Measurements from ENCODE around the gene DLK1. TPM values are rescaled to one million over a fixed set of nuclear protein-coding genes. Genes with fewer than 3 reads are reported as not detected.

The DLK1 gene
- total and polyA plus RNA-seq, 3 donors from 2014 or later = 45.6 to 109 (median 59.4) TPM

GRCh38 chr14:100679153-100679552 is 47.5 kb upstream of the DLK1 start:
- no peak for DNase-seq
- H3K9me3 ChIP-seq = no peaks in the 10 kb centered on the region
- H3K4me3 ChIP-seq = no peak overlapping the region
- 75 to 81% methylated on average over 6 of the region's 6 CpGs for WGBS, 2 donors
- H3K27me3 ChIP-seq = no peaks in the 10 kb centered on the region
- peak overlapping the region; percentile 79 to 87 for H3K27ac ChIP-seq
- H3K36me3 ChIP-seq (ENCODE audit: low read depth, missing control alignments) = no peaks in the 10 kb centered on the region
- peaks cover 54% of the 10 kb centered on the region for H3K4me1 ChIP-seq
- no peak for TF ChIP-seq POLR2A (IDR thresholded peaks at IDR 0.05)
- TF ChIP-seq, protein P1, sequence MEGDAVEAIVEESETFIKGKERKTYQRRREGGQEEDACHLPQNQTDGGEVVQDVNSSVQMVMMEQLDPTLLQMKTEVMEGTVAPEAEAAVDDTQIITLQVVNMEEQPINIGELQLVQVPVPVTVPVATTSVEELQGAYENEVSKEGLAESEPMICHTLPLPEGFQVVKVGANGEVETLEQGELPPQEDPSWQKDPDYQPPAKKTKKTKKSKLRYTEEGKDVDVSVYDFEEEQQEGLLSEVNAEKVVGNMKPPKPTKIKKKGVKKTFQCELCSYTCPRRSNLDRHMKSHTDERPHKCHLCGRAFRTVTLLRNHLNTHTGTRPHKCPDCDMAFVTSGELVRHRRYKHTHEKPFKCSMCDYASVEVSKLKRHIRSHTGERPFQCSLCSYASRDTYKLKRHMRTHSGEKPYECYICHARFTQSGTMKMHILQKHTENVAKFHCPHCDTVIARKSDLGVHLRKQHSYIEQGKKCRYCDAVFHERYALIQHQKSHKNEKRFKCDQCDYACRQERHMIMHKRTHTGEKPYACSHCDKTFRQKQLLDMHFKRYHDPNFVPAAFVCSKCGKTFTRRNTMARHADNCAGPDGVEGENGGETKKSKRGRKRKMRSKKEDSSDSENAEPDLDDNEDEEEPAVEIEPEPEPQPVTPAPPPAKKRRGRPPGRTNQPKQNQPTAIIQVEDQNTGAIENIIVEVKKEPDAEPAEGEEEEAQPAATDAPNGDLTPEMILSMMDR (IDR thresholded peaks at IDR 0.05) = no peak
- intact Hi-C loops (cut with DNase I; ENCODE audit: low total_unique reads) = no loop called here

- Histone ChIP-seq H3K9me3 (no peaks in the 10 kb centered on the region), H3K36me3 (ENCODE audit: low read depth, missing control alignments) (no peaks in the 10 kb centered on the region), H3K27ac (peak overlapping the region; percentile 79 to 87), H3K4me1 (peaks cover 54% of the 10 kb centered on the region), H3K27me3 (no peaks in the 10 kb centered on the region), H3K4me3 (no peak overlapping the region)
- TF ChIP-seq POLR2A (IDR thresholded peaks at IDR 0.05) = no peak
- TF ChIP-seq, protein P1 (IDR thresholded peaks at IDR 0.05) = no peak
- intact Hi-C loops (cut with DNase I; ENCODE audit: low total_unique reads) = no loop called here
- 52 to 62% methylated on average over 4 to 16 of the region's 16 CpGs for WGBS, 2 donors
- DNase-seq = peak; percentile 87
Measured at GRCh38 chr14:100679707-100680438, 46.8 kb upstream of the DLK1 start.

DNA sequence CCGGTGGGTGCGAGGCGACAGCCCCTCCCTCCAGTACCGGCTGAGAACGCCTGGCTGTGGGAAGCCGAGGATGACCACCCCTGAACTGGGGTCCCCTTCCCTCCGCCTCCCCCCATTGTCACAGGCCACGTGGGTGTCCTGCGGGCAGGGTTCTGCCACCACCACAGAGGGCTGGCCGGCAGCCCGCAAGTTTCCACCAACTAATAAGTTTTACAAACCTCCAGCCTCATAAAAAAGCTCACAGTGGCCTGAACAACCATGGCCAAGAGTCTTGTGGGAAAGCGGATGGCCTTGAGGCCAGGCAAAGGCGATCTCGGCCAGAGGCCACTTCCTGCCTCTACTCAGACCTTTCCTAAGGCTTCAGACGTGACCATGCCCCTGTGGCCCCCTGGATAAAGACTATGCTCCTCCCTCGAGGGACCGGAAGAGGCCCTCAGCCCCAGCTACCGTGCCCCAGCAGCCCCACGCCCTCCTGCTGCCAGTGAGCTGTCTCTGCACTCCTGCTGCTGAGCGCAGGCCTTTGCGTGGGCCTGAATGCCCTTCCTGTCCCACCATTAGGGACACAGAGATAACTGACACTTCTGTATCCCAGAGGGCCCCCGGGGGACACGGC is 46.1 kb upstream of the DLK1 start:
- Histone ChIP-seq H3K36me3 (ENCODE audit: low read depth, missing control alignments) (no peaks in the 10 kb centered on the region), H3K27me3 (no peaks in the 10 kb centered on the region), H3K4me1 (peaks cover 54% of the 10 kb centered on the region), H3K27ac (peak overlapping the region; percentile 69 to 87), H3K4me3 (no peak overlapping the region), H3K9me3 (no peaks in the 10 kb centered on the region)
- peak; percentile 44 for DNase-seq
- intact Hi-C loops (cut with DNase I; ENCODE audit: low total_unique reads) = no loop called here
- WGBS, 2 donors = 45 to 65% methylated on average over 13 to 23 of the region's 23 CpGs
- TF ChIP-seq, protein P1 (IDR thresholded peaks at IDR 0.05) = no peak
- no peak for TF ChIP-seq POLR2A (IDR thresholded peaks at IDR 0.05)

- peaks cover 52% of the 10 kb centered on the region for H3K4me1 ChIP-seq
- no peak overlapping the region for H3K4me3 ChIP-seq
- no peaks in the 10 kb centered on the region for H3K27me3 ChIP-seq
- H3K36me3 ChIP-seq (ENCODE audit: low read depth, missing control alignments) = no peaks in the 10 kb centered on the region
- no peak for DNase-seq
- 75 to 86% methylated on average over 13 of the region's 13 CpGs for WGBS, 2 donors
- no peak for TF ChIP-seq POLR2A (IDR thresholded peaks at IDR 0.05)
- TF ChIP-seq, protein P1 (IDR thresholded peaks at IDR 0.05) = no peak
- peak overlapping the region; percentile 69 to 87 for H3K27ac ChIP-seq
- no peaks in the 10 kb centered on the region for H3K9me3 ChIP-seq
- intact Hi-C loops (cut with DNase I; ENCODE audit: low total_unique reads) = no loop called here
Measured at GRCh38 chr14:100681111-100681510, 45.6 kb upstream of the DLK1 start.

Measured in testis (tissue), 3 donors.